Right lobe of liver (tissue), 6 donors: ENCODE results near the gene KIF1A. TPM values are rescaled to one million over a fixed set of nuclear protein-coding genes. Genes with fewer than 3 reads are reported as not detected.

Experiments
- ATAC-seq, 4 donors: fragments of 200-7000 bp; cut with Tn5 transposase; one replicate each; pipeline ENCODE4 v1.9.1; 2020; ENCODE audit warnings: mild to moderate bottlenecking in 4 of 4, moderate library complexity in 4 of 4
- DNase-seq, 3 donors: peaks; one replicate each; pipeline ENCODE4 v3.0.0-alpha.2; 2020
- H3K27ac ChIP-seq, 3 donors: fragments of 200-600 bp; one replicate each; pipeline ENCODE4 v1.8.0; 2022
- H3K27me3 ChIP-seq, 2 donors: fragments of 200-600 bp; one replicate each; pipeline ENCODE4 v1.8.0; 2022
- H3K36me3 ChIP-seq, 4 donors: fragments of 200-600 bp; sonication (generic) in 1 of 4; one replicate each; pipeline versions ENCODE4 v1.5.1 to v1.8.0; 2017 to 2022; ENCODE audit warnings: control low read depth in 1 of 4
- H3K4me1 ChIP-seq, 4 donors: fragments of 200-600 bp; sonication (generic) in 1 of 4; one replicate each; pipeline versions ENCODE4 v1.5.1 to v1.8.0; 2017 to 2022; ENCODE audit warnings: control low read depth in 1 of 4
- H3K4me3 ChIP-seq, 3 donors: fragments of 200-600 bp; one replicate each; pipeline ENCODE4 v1.8.0; 2022
- H3K9me3 ChIP-seq, 4 donors: fragments of 200-600 bp; sonication (generic) in 1 of 4; one replicate each; pipeline versions ENCODE4 v1.5.1 to v1.8.0; 2017 to 2022; ENCODE audit warnings: control low read depth in 1 of 4
- POLR2A ChIP-seq: fragments of 450-650 bp; IDR thresholded peaks from one replicate; pipeline ENCODE4 v1.6.1; 2017; ENCODE audit warnings: antibody characterized with exemption, mild to moderate bottlenecking
- WGBS: methylation state at CpG from one replicate; pipeline ENCODE4 v1.1.6; 2018; ENCODE audit warnings: low coverage, low lambda C conversion rate; ENCODE audit not compliant: insufficient coverage; ENCODE audit errors: missing lambda C conversion rate; 5-methylcytosine and 5-hydroxymethylcytosine counted together
- intact Hi-C, 2 donors: fragments of 100-400 bp; cut with DNase I; formaldehyde crosslinking; loops; one replicate each; pipeline versions ENCODE4 v1.11.2 to v1.14.1; 2022
- total RNA-seq, 6 experiments: library from RNA; depleted of rRNA in 2 of 6; stranded (reverse); fragments of >200 nt in 2 of 6; fragmentation: NEBNext Ultra II Directional in 3 of 6; extraction: Animal tissue kit (Norgen Biotek cat#: 25700) in 3 of 6; gene quantifications; one replicate each; pipeline versions ENCODE4 v1.1.0 to v1.2.4, GENCODE V29; 2016 to 2023
- TF ChIP-seq, protein P1 (sequence below), 4 donors: fragments of 200-600 bp in 3 of 4; fragments of 450-650 bp in 1 of 4; IDR thresholded peaks; one replicate each; pipeline versions ENCODE4 v1.5.1 to v1.8.0; 2016 to 2022; ENCODE audit warnings: antibody characterized with exemption in 4 of 4, mild to moderate bottlenecking in 2 of 4
- donor health status: DM: no; HTN: yes; CAD: no.
- donor health status: DM: no; HTN: no; CAD: no.
- donor health status: DM: no; HTN: no; CAD: no.
- donor health status: DM: no; HTN: yes; CAD: no.
- donor health status: DM: no; HTN: yes; CAD: no.

Gene KIF1A
- total RNA-seq, 6 experiments from 2014 or later = 0.31 to 0.87 (median 0.56) TPM

DNA sequence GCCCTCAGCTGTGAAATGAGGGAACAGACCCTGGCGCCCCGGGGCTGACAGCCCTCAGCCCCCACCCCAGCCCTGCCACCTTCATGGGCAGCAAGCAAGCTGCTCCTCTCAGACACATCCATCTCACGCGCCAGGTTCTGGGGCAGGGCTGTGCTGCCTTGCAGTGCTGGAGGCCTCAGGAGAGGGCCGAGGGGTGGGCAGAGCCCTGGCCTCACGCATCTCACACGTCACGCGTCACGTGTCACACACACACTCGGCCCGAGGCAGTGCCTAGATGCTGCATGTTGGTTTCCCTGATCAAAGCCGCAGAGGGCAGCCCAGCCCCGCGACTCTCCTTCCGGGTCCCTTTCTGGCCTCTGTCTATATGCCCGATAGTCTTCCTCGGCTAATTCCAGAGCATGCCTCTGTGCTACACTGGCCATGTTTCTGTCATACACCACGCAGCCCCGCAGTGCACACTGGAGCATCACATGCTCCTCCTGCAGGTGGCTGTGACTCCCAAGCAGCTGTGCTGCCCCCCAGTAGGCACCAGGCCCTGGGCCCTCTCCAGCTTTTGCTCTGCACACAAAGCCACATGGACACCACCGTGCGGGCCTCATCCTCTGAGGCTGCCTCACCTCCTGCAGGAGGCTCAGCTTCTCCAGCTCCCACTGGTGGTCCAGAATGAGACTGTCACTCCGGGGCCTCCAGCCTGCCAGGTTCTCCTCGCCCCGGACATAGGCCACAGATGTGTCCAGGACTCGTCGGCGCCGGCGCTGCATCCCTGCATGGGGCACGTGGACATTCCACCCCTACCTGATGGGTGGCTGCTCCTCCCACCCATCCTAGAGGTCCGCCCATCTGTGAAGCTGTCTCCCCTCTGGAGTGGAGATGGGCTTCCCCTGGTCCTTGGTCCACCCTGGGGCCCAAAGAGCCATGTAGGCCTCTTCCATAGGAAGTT lies 97.0 kb downstream of the KIF1A start:
- Histone ChIP-seq H3K27ac (no peak overlapping the region), H3K4me3 (no peak overlapping the region), H3K4me1 (no peaks in the 10 kb centered on the region), H3K36me3 (no peaks in the 10 kb centered on the region), H3K9me3 (no peaks in the 10 kb centered on the region), H3K27me3 (no peaks in the 10 kb centered on the region)
- TF ChIP-seq, protein P1, sequence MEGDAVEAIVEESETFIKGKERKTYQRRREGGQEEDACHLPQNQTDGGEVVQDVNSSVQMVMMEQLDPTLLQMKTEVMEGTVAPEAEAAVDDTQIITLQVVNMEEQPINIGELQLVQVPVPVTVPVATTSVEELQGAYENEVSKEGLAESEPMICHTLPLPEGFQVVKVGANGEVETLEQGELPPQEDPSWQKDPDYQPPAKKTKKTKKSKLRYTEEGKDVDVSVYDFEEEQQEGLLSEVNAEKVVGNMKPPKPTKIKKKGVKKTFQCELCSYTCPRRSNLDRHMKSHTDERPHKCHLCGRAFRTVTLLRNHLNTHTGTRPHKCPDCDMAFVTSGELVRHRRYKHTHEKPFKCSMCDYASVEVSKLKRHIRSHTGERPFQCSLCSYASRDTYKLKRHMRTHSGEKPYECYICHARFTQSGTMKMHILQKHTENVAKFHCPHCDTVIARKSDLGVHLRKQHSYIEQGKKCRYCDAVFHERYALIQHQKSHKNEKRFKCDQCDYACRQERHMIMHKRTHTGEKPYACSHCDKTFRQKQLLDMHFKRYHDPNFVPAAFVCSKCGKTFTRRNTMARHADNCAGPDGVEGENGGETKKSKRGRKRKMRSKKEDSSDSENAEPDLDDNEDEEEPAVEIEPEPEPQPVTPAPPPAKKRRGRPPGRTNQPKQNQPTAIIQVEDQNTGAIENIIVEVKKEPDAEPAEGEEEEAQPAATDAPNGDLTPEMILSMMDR (IDR thresholded peaks at IDR 0.05) = no peak
- TF ChIP-seq POLR2A = no peak
- intact Hi-C loops = no loop called here
- ATAC-seq = no peak
- no peak for DNase-seq
- WGBS = 71% methylated on average over 7 of the region's 32 CpGs

DNA sequence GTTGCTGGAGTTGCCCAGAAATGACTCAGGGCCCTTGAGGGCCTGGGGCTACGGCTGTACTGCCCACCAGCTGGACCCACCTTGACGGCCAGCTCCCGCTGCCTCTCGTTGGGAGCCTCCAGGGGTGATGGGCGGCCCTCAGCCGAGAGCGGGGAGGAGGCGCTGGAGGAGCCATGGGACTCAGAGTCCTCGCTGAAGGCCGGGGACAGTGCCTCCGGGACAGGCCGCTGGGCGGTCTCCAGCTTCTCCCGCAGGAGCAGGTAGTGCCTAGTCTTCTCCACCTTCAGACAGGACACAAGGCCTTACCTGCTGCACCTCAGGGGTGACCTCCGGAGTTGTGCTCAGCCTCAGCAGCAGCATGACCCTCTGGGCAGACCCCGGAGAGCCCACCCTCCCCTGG lies 97.6 kb downstream of the KIF1A start:
- TF ChIP-seq, protein P1 (IDR thresholded peaks at IDR 0.05) = no peak
- no peak for TF ChIP-seq POLR2A
- H3K27ac ChIP-seq = no peak overlapping the region
- no peaks in the 10 kb centered on the region for H3K4me1 ChIP-seq
- intact Hi-C loops = no loop called here
- H3K4me3 ChIP-seq = no peak overlapping the region
- ATAC-seq (no peak), DNase-seq (no peak)
- H3K27me3 ChIP-seq = no peaks in the 10 kb centered on the region
- WGBS = no CpG with 5 or more reads among the region's 16 CpGs
- H3K36me3 ChIP-seq = no peaks in the 10 kb centered on the region
- no peaks in the 10 kb centered on the region for H3K9me3 ChIP-seq

DNA sequence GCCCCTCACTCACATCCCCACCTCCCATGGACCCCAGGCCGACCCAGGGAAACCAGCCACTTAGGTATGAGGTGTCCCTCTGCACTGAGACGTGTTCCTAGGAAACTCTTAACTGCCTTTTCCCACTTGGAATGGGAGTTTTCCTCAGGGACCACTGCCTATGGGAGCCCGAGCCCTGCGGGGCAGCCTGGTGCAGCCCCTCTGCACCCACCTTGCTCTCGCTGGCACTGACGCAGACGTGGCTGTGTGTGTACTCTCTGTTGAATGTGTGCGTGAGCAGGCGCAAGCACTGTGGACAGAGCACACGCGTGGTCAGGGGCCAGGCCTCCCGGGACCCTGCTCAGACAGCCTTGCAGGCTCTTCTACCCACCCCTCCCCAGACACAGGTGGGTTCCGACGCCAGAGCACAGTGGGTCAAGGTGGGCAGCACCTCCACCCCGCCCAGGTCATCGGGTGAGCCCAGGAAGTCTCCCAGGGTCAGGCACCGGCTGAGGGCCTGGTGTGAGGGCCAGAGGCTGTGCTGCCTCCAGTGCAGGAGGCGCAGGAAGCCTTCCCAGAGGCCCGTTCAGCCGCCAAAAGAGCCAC lies 98.3 kb downstream of the KIF1A start:
- no peaks in the 10 kb centered on the region for H3K27me3 ChIP-seq
- H3K27ac ChIP-seq = no peak overlapping the region
- no peaks in the 10 kb centered on the region for H3K4me1 ChIP-seq
- intact Hi-C loops = no loop called here
- DNase-seq = no peak
- no peaks in the 10 kb centered on the region for H3K36me3 ChIP-seq
- WGBS = no CpG with 5 or more reads among the region's 20 CpGs
- TF ChIP-seq, protein P1 (IDR thresholded peaks at IDR 0.05) = no peak
- TF ChIP-seq POLR2A = no peak
- no peak for ATAC-seq
- H3K9me3 ChIP-seq = no peaks in the 10 kb centered on the region
- H3K4me3 ChIP-seq = no peak overlapping the region

DNA sequence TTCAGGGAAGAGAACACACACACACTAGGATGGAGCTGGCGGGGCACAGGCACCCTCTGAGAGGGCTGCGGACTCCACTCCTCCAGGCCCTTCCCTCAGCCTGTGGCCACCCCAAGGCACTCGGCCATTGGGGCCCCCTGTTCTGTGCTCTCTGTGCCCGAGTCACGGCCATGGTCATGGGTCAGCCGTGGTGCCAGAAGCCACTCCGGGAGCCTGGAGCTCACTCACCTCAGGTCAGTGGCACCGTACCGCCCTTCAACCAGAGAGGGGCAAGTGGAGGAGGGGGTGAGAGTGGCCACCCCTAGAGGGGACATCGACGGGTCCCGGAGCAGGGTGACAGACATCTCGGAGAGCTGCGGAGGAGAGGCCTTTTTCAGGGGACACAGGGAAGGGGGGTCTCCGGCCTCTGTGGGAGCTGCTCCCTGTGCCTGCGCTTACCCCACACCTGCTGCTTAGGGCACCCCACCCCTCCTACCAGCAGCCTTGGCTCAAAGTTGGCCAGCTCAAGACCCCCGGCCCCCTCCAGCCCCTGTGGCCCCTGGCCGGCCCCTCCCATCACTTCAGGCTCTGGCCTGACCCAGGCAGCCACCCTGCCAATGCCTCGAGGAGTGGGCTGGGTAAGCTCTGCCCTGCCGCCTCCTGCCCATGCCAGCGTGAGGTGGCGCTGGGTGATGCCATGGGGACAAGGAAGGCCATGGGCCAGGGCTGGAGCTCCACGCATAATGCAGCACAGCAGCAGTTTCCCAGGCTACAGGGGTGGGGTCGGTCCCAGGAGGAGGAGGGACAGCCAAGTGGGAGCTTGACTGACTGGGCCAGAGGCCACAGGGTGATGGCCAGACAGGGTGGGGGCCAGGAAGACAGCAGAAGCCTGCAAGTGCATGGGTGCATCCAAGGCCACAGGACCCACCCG lies 99.1 kb downstream of the KIF1A start:
- 91% methylated on average over 8 of the region's 25 CpGs for WGBS
- Histone ChIP-seq H3K27me3 (no peaks in the 10 kb centered on the region), H3K36me3 (no peaks in the 10 kb centered on the region), H3K27ac (no peak overlapping the region), H3K9me3 (no peaks in the 10 kb centered on the region), H3K4me1 (no peaks in the 10 kb centered on the region), H3K4me3 (no peak overlapping the region)
- intact Hi-C loops = no loop called here
- no peak for DNase-seq
- TF ChIP-seq POLR2A = no peak
- TF ChIP-seq, protein P1 (IDR thresholded peaks at IDR 0.05) = no peak
- ATAC-seq = no peak
